Measurements from ENCODE around the gene STXBP4.
A peak's percentile ranks its signal among the peaks of the same experiment; 100 is the strongest.

The STXBP4 gene

DNA sequence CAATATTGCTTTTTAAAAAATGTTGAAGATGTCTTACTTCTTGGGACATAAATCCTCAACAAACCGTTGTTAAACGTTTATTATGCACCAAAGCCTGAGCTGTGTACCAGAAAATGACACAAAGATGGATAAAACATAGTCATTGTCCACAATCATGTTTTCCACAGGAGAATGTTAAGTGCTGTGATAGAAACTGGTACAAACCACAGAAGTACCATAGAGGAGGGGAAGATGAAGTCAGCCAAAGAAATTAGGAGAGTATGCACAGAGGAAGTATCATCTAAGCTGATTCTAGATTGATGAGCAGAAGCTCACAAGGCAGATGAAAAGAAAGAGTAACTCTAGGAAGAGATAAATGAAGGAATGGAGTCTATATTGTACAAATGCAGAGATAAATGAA lies 153.5 kb downstream of the STXBP4 start:
- H3K36me3 ChIP-seq (ENCODE audit: control insufficient read depth, insufficient read depth, low read length, severe bottlenecking): no peaks in the 10 kb centered on the region
- H3K9me3 ChIP-seq (ENCODE audit: control insufficient read depth, low read length): no peaks in the 10 kb centered on the region
- H3K9ac ChIP-seq (ENCODE audit: low read length): no peak overlapping the region

GRCh38 chr17:55124730-55125360 lies 156.3 kb downstream of the STXBP4 start:
- H3K27me3 ChIP-seq (replicated peaks; ENCODE audit: control insufficient read depth, insufficient read depth, low read length): no peaks in the 10 kb centered on the region
- peaks cover 11% of the 10 kb centered on the region for H3K4me1 ChIP-seq (ENCODE audit: control insufficient read depth, insufficient read depth, low read length)
- DNase-seq (ENCODE audit: low read depth): no peak
- H3K9me3 ChIP-seq (ENCODE audit: control insufficient read depth, low read length): no peaks in the 10 kb centered on the region
- H3K4me3 ChIP-seq (ENCODE audit: low read length): no peak overlapping the region
- no peaks in the 10 kb centered on the region for H3K36me3 ChIP-seq (ENCODE audit: control insufficient read depth, insufficient read depth, low read length, severe bottlenecking)
- H3K9ac ChIP-seq (ENCODE audit: low read length): no peak overlapping the region

More for the DNA sequence above, 153.5 kb downstream of the STXBP4 start:
- Histone ChIP-seq H3K4me1 (ENCODE audit: control insufficient read depth, insufficient read depth, low read length) (peaks cover 13% of the 10 kb centered on the region), H3K27me3 (replicated peaks; ENCODE audit: control insufficient read depth, insufficient read depth, low read length) (no peaks in the 10 kb centered on the region), H3K4me3 (ENCODE audit: low read length) (no peak overlapping the region)
- DNase-seq (ENCODE audit: low read depth): no peak

GRCh38 chr17:55133583-55133982 lies 165.0 kb downstream of the STXBP4 start:
- no peak overlapping the region for H3K9ac ChIP-seq (ENCODE audit: low read length)
- no peaks in the 10 kb centered on the region for H3K27me3 ChIP-seq (replicated peaks; ENCODE audit: control insufficient read depth, insufficient read depth, low read length)
- no peak overlapping the region for H3K4me3 ChIP-seq (ENCODE audit: low read length)
- H3K36me3 ChIP-seq (ENCODE audit: control insufficient read depth, insufficient read depth, low read length, severe bottlenecking): no peaks in the 10 kb centered on the region
- no peak for DNase-seq (ENCODE audit: low read depth)
- H3K9me3 ChIP-seq (ENCODE audit: control insufficient read depth, low read length): no peaks in the 10 kb centered on the region
- H3K4me1 ChIP-seq (ENCODE audit: control insufficient read depth, insufficient read depth, low read length): peaks cover 8% of the 10 kb centered on the region

- peak overlapping the region; percentile 3 for H3K4me3 ChIP-seq (ENCODE audit: low read length)
- H3K36me3 ChIP-seq (ENCODE audit: control insufficient read depth, insufficient read depth, low read length, severe bottlenecking): no peaks in the 10 kb centered on the region
- H3K4me1 ChIP-seq (ENCODE audit: control insufficient read depth, insufficient read depth, low read length): peaks cover 8% of the 10 kb centered on the region
- DNase-seq (ENCODE audit: low read depth): peak; percentile 2
- H3K27me3 ChIP-seq (replicated peaks; ENCODE audit: control insufficient read depth, insufficient read depth, low read length): no peaks in the 10 kb centered on the region
- no peaks in the 10 kb centered on the region for H3K9me3 ChIP-seq (ENCODE audit: control insufficient read depth, low read length)
- no peak overlapping the region for H3K9ac ChIP-seq (ENCODE audit: low read length)
These were observed 166.1 kb downstream of the STXBP4 start for GRCh38 chr17:55134486-55135157.

GRCh38 chr17:55140809-55141208 lies 172.2 kb downstream of the STXBP4 start:
- Histone ChIP-seq H3K27me3 (replicated peaks; ENCODE audit: control insufficient read depth, insufficient read depth, low read length) (no peaks in the 10 kb centered on the region), H3K4me1 (ENCODE audit: control insufficient read depth, insufficient read depth, low read length) (no peaks in the 10 kb centered on the region), H3K36me3 (ENCODE audit: control insufficient read depth, insufficient read depth, low read length, severe bottlenecking) (no peaks in the 10 kb centered on the region), H3K9me3 (ENCODE audit: control insufficient read depth, low read length) (no peaks in the 10 kb centered on the region), H3K4me3 (ENCODE audit: low read length) (no peak overlapping the region), H3K9ac (ENCODE audit: low read length) (no peak overlapping the region)
- no peak for DNase-seq (ENCODE audit: low read depth)

- H3K27me3 ChIP-seq (replicated peaks; ENCODE audit: control insufficient read depth, insufficient read depth, low read length): no peaks in the 10 kb centered on the region
- no peak for DNase-seq (ENCODE audit: low read depth)
- H3K4me1 ChIP-seq (ENCODE audit: control insufficient read depth, insufficient read depth, low read length): no peaks in the 10 kb centered on the region
- H3K36me3 ChIP-seq (ENCODE audit: control insufficient read depth, insufficient read depth, low read length, severe bottlenecking): no peaks in the 10 kb centered on the region
- no peak overlapping the region for H3K4me3 ChIP-seq (ENCODE audit: low read length)
- H3K9ac ChIP-seq (ENCODE audit: low read length): no peak overlapping the region
- H3K9me3 ChIP-seq (ENCODE audit: control insufficient read depth, low read length): no peaks in the 10 kb centered on the region
These were observed 176.0 kb downstream of the STXBP4 start for GRCh38 chr17:55144518-55144917.

GRCh38 chr17:55149485-55149884 lies 180.9 kb downstream of the STXBP4 start:
- Histone ChIP-seq H3K9ac (ENCODE audit: low read length) (no peak overlapping the region), H3K9me3 (ENCODE audit: control insufficient read depth, low read length) (no peaks in the 10 kb centered on the region), H3K36me3 (ENCODE audit: control insufficient read depth, insufficient read depth, low read length, severe bottlenecking) (no peaks in the 10 kb centered on the region), H3K27me3 (replicated peaks; ENCODE audit: control insufficient read depth, insufficient read depth, low read length) (no peaks in the 10 kb centered on the region), H3K4me3 (ENCODE audit: low read length) (no peak overlapping the region), H3K4me1 (ENCODE audit: control insufficient read depth, insufficient read depth, low read length) (no peaks in the 10 kb centered on the region)
- DNase-seq (ENCODE audit: low read depth): no peak

GRCh38 chr17:55152236-55152635 lies 183.7 kb downstream of the STXBP4 start:
- Histone ChIP-seq H3K27me3 (replicated peaks; ENCODE audit: control insufficient read depth, insufficient read depth, low read length) (no peaks in the 10 kb centered on the region), H3K4me3 (ENCODE audit: low read length) (no peak overlapping the region), H3K4me1 (ENCODE audit: control insufficient read depth, insufficient read depth, low read length) (peaks cover 21% of the 10 kb centered on the region), H3K9ac (ENCODE audit: low read length) (no peak overlapping the region), H3K9me3 (ENCODE audit: control insufficient read depth, low read length) (no peaks in the 10 kb centered on the region), H3K36me3 (ENCODE audit: control insufficient read depth, insufficient read depth, low read length, severe bottlenecking) (no peaks in the 10 kb centered on the region)
- DNase-seq (ENCODE audit: low read depth): no peak

DNA sequence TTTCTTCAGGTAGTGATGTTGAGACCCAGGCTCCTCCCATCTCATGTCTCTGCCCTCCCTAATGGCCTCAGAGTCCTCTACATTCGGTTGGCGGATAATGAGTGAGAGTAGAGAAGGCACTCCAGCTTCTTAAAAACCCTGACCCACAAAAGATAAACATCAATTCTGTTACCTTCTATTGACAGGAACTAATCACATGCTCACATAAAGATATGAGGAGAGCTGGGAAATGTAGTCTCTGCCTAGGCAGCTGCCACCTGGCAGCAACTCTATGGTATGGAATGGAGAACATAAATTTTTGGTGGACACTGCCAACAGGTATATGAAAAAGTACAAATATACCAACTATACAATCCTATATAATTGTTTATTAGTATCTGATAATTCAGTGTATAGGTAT lies 185.5 kb downstream of the STXBP4 start:
- H3K4me1 ChIP-seq (ENCODE audit: control insufficient read depth, insufficient read depth, low read length): peaks cover 30% of the 10 kb centered on the region
- no peak for DNase-seq (ENCODE audit: low read depth)

DNA sequence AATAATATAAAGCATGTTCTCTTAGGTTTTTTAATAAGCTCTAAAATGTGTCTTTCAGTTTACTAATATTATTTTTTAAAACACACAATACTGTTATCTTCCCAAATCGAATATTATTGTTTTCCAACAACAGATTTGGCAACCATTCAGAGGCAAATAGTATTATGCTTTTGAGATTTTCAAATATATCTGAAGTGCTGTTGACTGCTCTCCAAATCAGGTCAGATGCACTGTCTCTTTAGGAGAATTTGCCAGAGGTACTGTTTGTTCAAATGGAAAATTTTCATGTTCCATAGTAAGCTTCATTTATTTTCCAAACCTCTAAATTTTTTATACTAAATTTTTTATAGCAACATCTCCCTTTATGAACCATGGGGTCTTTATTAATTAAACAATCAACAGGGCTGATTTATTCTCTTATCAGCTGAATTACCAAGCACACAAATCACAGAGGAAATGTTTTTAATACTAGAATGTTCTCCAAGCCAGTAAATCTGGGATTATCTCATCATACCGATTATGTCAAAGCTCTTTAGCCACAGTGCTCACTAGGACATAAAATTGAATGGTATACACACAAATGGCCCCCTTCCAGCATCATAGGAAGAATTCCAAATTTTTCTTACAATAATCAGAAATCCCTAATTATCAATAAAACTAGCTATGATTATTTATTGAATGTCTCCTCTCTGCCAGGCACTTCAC lies 187.4 kb downstream of the STXBP4 start:
- no peaks in the 10 kb centered on the region for H3K27me3 ChIP-seq (replicated peaks; ENCODE audit: control insufficient read depth, insufficient read depth, low read length)
- peaks cover 36% of the 10 kb centered on the region for H3K4me1 ChIP-seq (ENCODE audit: control insufficient read depth, insufficient read depth, low read length)
- H3K9ac ChIP-seq (ENCODE audit: low read length): no peak overlapping the region
- no peaks in the 10 kb centered on the region for H3K36me3 ChIP-seq (ENCODE audit: control insufficient read depth, insufficient read depth, low read length, severe bottlenecking)
- no peaks in the 10 kb centered on the region for H3K9me3 ChIP-seq (ENCODE audit: control insufficient read depth, low read length)
- no peak overlapping the region for H3K4me3 ChIP-seq (ENCODE audit: low read length)
- no peak for DNase-seq (ENCODE audit: low read depth)

More for the DNA sequence above, 185.5 kb downstream of the STXBP4 start:
- Histone ChIP-seq H3K9ac (ENCODE audit: low read length) (no peak overlapping the region), H3K9me3 (ENCODE audit: control insufficient read depth, low read length) (no peaks in the 10 kb centered on the region), H3K27me3 (replicated peaks; ENCODE audit: control insufficient read depth, insufficient read depth, low read length) (no peaks in the 10 kb centered on the region), H3K36me3 (ENCODE audit: control insufficient read depth, insufficient read depth, low read length, severe bottlenecking) (no peaks in the 10 kb centered on the region), H3K4me3 (ENCODE audit: low read length) (no peak overlapping the region)

GRCh38 chr17:55157165-55157564 lies 188.6 kb downstream of the STXBP4 start:
- Histone ChIP-seq H3K4me1 (ENCODE audit: control insufficient read depth, insufficient read depth, low read length) (peaks cover 42% of the 10 kb centered on the region), H3K27me3 (replicated peaks; ENCODE audit: control insufficient read depth, insufficient read depth, low read length) (no peaks in the 10 kb centered on the region), H3K4me3 (ENCODE audit: low read length) (no peak overlapping the region), H3K9ac (ENCODE audit: low read length) (no peak overlapping the region), H3K36me3 (ENCODE audit: control insufficient read depth, insufficient read depth, low read length, severe bottlenecking) (no peaks in the 10 kb centered on the region), H3K9me3 (ENCODE audit: control insufficient read depth, low read length) (no peaks in the 10 kb centered on the region)
- peak; percentile 67 for DNase-seq (ENCODE audit: low read depth)

Data from adipocyte (in vitro differentiated cells).